ENCODE data around the gene LPCAT1. TPM values are rescaled to one million over a fixed set of nuclear protein-coding genes. Genes with fewer than 3 reads are reported as not detected.

LPCAT1 gene
- total and polyA plus RNA-seq, 2 experiments from 2014 or later, result 44.1 to 56.0 TPM

- Histone ChIP-seq H3K9me3 (ENCODE audit: low read depth) (no peaks in the 10 kb centered on the region), H3K27me3 (no peaks in the 10 kb centered on the region), H2AFZ (no peak overlapping the region), H3K4me3 (no peak overlapping the region), H3K4me2 (no peak overlapping the region), H3K9me2 (replicated peaks; ENCODE audit: insufficient read depth) (no peaks in the 10 kb centered on the region), H3K36me3 (replicated peaks; ENCODE audit: insufficient read depth, low read depth) (no peaks in the 10 kb centered on the region), H3K27ac (no peak overlapping the region), H3K79me2 (no peaks in the 10 kb centered on the region), H3K4me1 (ENCODE audit: insufficient read depth) (peaks cover 12% of the 10 kb centered on the region), H4K20me1 (ENCODE audit: insufficient read depth, poor library complexity, severe bottlenecking) (no peaks in the 10 kb centered on the region)
- TF ChIP-seq EZH2 (IDR thresholded peaks at IDR 0.05; ENCODE audit: borderline replicate concordance), result no peak
- TF ChIP-seq EZH2phosphoT487 (IDR thresholded peaks at IDR 0.05; ENCODE audit: low read depth, severe bottlenecking, unreplicated experiment), result no peak
- TF ChIP-seq CTCF (IDR thresholded peaks at IDR 0.05; ENCODE audit: poor library complexity), result no peak
- WGBS (ENCODE audit: low lambda C conversion rate, missing lambda C conversion rate), result 91% methylated on average over 22 of the region's 22 CpGs
- DNase-seq (ENCODE audit: low spot score), result no peak
These were observed 41.3 kb upstream of the LPCAT1 start for GRCh38 chr5:1564824-1565736.

GRCh38 chr5:1564182-1564748 lies 40.5 kb upstream of the LPCAT1 start:
- Histone ChIP-seq H2AFZ (no peak overlapping the region), H3K27ac (no peak overlapping the region), H3K4me1 (ENCODE audit: insufficient read depth) (peaks cover 12% of the 10 kb centered on the region), H3K79me2 (no peaks in the 10 kb centered on the region), H4K20me1 (ENCODE audit: insufficient read depth, poor library complexity, severe bottlenecking) (no peaks in the 10 kb centered on the region), H3K9me3 (ENCODE audit: low read depth) (no peaks in the 10 kb centered on the region), H3K27me3 (no peaks in the 10 kb centered on the region), H3K36me3 (replicated peaks; ENCODE audit: insufficient read depth, low read depth) (no peaks in the 10 kb centered on the region), H3K9me2 (replicated peaks; ENCODE audit: insufficient read depth) (no peaks in the 10 kb centered on the region), H3K4me3 (no peak overlapping the region), H3K4me2 (no peak overlapping the region)
- DNase-seq (ENCODE audit: low spot score), result no peak
- 79% methylated on average over 14 of the region's 14 CpGs for WGBS (ENCODE audit: low lambda C conversion rate, missing lambda C conversion rate)
- TF ChIP-seq EZH2phosphoT487 (IDR thresholded peaks at IDR 0.05; ENCODE audit: low read depth, severe bottlenecking, unreplicated experiment) (no peak), EZH2 (IDR thresholded peaks at IDR 0.05; ENCODE audit: borderline replicate concordance) (no peak), CTCF (IDR thresholded peaks at IDR 0.05; ENCODE audit: poor library complexity) (no peak)

- H3K9me2 ChIP-seq (replicated peaks; ENCODE audit: insufficient read depth), result no peaks in the 10 kb centered on the region
- H3K4me3 ChIP-seq, result no peak overlapping the region
- H3K27ac ChIP-seq, result no peak overlapping the region
- WGBS (ENCODE audit: low lambda C conversion rate, missing lambda C conversion rate), result 93% methylated on average over 6 of the region's 7 CpGs
- H2AFZ ChIP-seq, result no peak overlapping the region
- H3K9me3 ChIP-seq (ENCODE audit: low read depth), result no peaks in the 10 kb centered on the region
- H3K27me3 ChIP-seq, result no peaks in the 10 kb centered on the region
- peaks cover 12% of the 10 kb centered on the region for H3K4me1 ChIP-seq (ENCODE audit: insufficient read depth)
- no peak overlapping the region for H3K4me2 ChIP-seq
- TF ChIP-seq EZH2 (IDR thresholded peaks at IDR 0.05; ENCODE audit: borderline replicate concordance) (no peak), EZH2phosphoT487 (IDR thresholded peaks at IDR 0.05; ENCODE audit: low read depth, severe bottlenecking, unreplicated experiment) (no peak), CTCF (IDR thresholded peaks at IDR 0.05; ENCODE audit: poor library complexity) (no peak)
- DNase-seq (ENCODE audit: low spot score), result no peak
- no peaks in the 10 kb centered on the region for H4K20me1 ChIP-seq (ENCODE audit: insufficient read depth, poor library complexity, severe bottlenecking)
- H3K79me2 ChIP-seq, result no peaks in the 10 kb centered on the region
- H3K36me3 ChIP-seq (replicated peaks; ENCODE audit: insufficient read depth, low read depth), result no peaks in the 10 kb centered on the region
These were observed 39.9 kb upstream of the LPCAT1 start for GRCh38 chr5:1563617-1564181.
